GM10266 (cell line): ENCODE measurements around the gene NEURL1B.

ENCODE experiments used
- DNase-seq: peaks from one replicate; pipeline ENCODE4 v3.0.0; 2012; ENCODE audit errors: extremely low spot score
- CTCF ChIP-seq: IDR thresholded peaks from 2 replicates; pipeline ENCODE4 v1.5.1; 2012; ENCODE audit warnings: mild to moderate bottlenecking, low read depth; ENCODE audit not compliant: control insufficient read depth, insufficient read depth; ENCODE audit errors: missing control alignments

Gene NEURL1B

GRCh38 chr5:172630482-172630881, 10.6 kb upstream of the NEURL1B start:
- no peak for TF ChIP-seq CTCF
- DNase-seq = no peak

GRCh38 chr5:172630986-172631385, 10.1 kb upstream of the NEURL1B start:
- no peak for DNase-seq
- no peak for TF ChIP-seq CTCF

- no peak for TF ChIP-seq CTCF
- DNase-seq = no peak
Observed at GRCh38 chr5:172632346-172633092, 8.5 kb upstream of the NEURL1B start.

- no peak for DNase-seq
- TF ChIP-seq CTCF = no peak
Observed at GRCh38 chr5:172633403-172633970, 7.6 kb upstream of the NEURL1B start.

- TF ChIP-seq CTCF = no peak
- DNase-seq = no peak
Observed at GRCh38 chr5:172634106-172634899, 6.8 kb upstream of the NEURL1B start.

- TF ChIP-seq CTCF = no peak
- no peak for DNase-seq
Observed at GRCh38 chr5:172635038-172635437, 6.0 kb upstream of the NEURL1B start.

GRCh38 chr5:172636279-172637050, 4.6 kb upstream of the NEURL1B start:
- no peak for DNase-seq
- no peak for TF ChIP-seq CTCF
